Uterus (tissue), 4 donors: ENCODE results near the gene CPE. TPM values are rescaled to one million over a fixed set of nuclear protein-coding genes. Genes with fewer than 3 reads are reported as not detected.

Source experiments
- DNase-seq, 2 donors: peaks; one replicate each; pipeline ENCODE4 v3.0.0-alpha.2; 2019 to 2020
- H3K27ac ChIP-seq, 2 donors: fragments of 200-600 bp; sonication (generic); 1 replicate in 1 of 2; 2 replicates in 1 of 2; pipeline ENCODE4 v1.5.1; 2016 to 2018
- H3K27me3 ChIP-seq, 2 donors: fragments of 200-600 bp; sonication (generic); one replicate each; pipeline ENCODE4 v1.5.1; 2018 to 2019; ENCODE audit warnings: control low read depth in 1 of 2
- H3K36me3 ChIP-seq, 2 donors: fragments of 200-600 bp; sonication (generic); one replicate each; pipeline ENCODE4 v1.5.1; 2019; ENCODE audit warnings: control low read depth in 1 of 2
- H3K4me1 ChIP-seq, 2 donors: fragments of 200-600 bp; sonication (generic); one replicate each; pipeline ENCODE4 v1.5.1; 2018 to 2019; ENCODE audit warnings: control low read depth in 1 of 2
- H3K4me3 ChIP-seq, 2 donors: fragments of 200-600 bp; sonication (generic); 1 replicate in 1 of 2; 2 replicates in 1 of 2; pipeline ENCODE4 v1.5.1; 2018 to 2019; ENCODE audit warnings: mild to moderate bottlenecking in 1 of 2
- H3K9me3 ChIP-seq, 2 donors: fragments of 200-600 bp; sonication (generic); one replicate each; pipeline ENCODE4 v1.5.1; 2019; ENCODE audit warnings: control low read depth in 1 of 2
- POLR2A ChIP-seq, 2 donors: fragments of 450-650 bp; IDR thresholded peaks; one replicate each; pipeline ENCODE4 v1.6.1; 2016; ENCODE audit warnings: antibody characterized with exemption in 2 of 2, mild to moderate bottlenecking in 1 of 2, moderate library complexity in 1 of 2
- intact Hi-C: fragments of 100-400 bp; cut with DNase I; formaldehyde crosslinking; loops from one replicate; pipeline ENCODE4 v1.15.1; 2023; ENCODE audit warnings: low total_unique reads
- total RNA-seq, 4 donors: library from RNA; depleted of rRNA in 3 of 4; stranded (reverse); fragments of >200 nt in 3 of 4; gene quantifications; one replicate each; pipeline versions ENCODE4 v1.1.0 to v1.2.4, GENCODE V29; 2014 to 2023
- TF ChIP-seq, protein P1 (sequence below), 4 experiments: fragments of 200-600 bp in 2 of 4; fragments of 450-650 bp in 2 of 4; sonication (generic) in 2 of 4; IDR thresholded peaks; one replicate each; pipeline ENCODE4 v1.5.1; 2016 to 2019; ENCODE audit warnings: antibody characterized with exemption in 4 of 4, mild to moderate bottlenecking in 2 of 4, moderate library complexity in 1 of 4
- donor health status: DM: yes; HTN: yes; CAD: no.

The CPE gene
- total RNA-seq, 4 donors from 2014 or later: 85.0 to 395 (median 129) TPM

DNA sequence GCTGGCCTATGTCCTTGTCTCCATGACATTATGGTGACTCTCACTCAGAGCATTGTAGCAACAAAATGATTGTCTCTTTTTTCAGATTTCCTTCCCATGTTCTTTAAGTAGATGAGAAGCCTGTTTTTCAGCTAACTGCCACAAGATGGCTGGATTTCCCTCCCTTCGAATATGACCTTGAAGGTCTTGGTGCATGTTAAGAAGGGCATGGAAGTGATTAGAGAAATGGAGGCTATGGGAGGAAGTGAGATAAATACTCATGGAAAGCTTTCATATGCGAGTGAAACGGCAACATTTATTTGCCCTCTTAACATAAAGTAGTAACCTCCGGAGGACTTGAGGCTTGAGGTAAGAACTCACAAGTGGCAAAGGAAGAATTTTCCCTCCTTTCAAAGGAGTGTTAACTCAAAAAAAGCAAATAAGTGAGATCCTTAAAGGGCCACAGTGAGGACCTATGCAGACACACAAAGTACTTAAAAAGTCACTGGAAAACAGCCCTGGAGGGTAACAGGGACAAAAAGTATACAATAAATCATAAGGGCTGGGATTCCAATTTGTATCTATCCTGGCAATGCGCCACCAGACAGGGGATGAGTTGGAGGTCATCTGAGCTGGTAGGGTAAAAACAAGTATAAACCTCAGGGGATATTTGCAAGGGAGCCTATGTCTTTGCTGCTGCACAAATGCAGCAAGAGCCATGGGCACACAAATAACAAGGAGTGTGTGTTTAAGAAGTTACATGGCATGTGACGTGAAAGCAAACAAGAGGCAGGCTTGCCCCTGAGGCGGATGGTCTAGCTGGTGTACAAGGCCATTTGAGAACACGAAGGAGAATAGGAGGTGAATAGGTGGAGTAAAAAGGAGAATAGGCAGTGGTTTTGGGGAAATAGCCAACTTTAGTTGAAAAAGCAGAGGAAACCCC, 96.2 kb downstream of the CPE start:
- Histone ChIP-seq H3K9me3 (no peaks in the 10 kb centered on the region), H3K27me3 (no peaks in the 10 kb centered on the region), H3K4me1 (no peaks in the 10 kb centered on the region), H3K27ac (no peak overlapping the region), H3K4me3 (no peak overlapping the region), H3K36me3 (no peaks in the 10 kb centered on the region)
- DNase-seq: no peak
- intact Hi-C loops: no loop called here
- TF ChIP-seq, protein P1, sequence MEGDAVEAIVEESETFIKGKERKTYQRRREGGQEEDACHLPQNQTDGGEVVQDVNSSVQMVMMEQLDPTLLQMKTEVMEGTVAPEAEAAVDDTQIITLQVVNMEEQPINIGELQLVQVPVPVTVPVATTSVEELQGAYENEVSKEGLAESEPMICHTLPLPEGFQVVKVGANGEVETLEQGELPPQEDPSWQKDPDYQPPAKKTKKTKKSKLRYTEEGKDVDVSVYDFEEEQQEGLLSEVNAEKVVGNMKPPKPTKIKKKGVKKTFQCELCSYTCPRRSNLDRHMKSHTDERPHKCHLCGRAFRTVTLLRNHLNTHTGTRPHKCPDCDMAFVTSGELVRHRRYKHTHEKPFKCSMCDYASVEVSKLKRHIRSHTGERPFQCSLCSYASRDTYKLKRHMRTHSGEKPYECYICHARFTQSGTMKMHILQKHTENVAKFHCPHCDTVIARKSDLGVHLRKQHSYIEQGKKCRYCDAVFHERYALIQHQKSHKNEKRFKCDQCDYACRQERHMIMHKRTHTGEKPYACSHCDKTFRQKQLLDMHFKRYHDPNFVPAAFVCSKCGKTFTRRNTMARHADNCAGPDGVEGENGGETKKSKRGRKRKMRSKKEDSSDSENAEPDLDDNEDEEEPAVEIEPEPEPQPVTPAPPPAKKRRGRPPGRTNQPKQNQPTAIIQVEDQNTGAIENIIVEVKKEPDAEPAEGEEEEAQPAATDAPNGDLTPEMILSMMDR (IDR thresholded peaks at IDR 0.05): no peak
- no peak for TF ChIP-seq POLR2A (IDR thresholded peaks at IDR 0.05)

DNA sequence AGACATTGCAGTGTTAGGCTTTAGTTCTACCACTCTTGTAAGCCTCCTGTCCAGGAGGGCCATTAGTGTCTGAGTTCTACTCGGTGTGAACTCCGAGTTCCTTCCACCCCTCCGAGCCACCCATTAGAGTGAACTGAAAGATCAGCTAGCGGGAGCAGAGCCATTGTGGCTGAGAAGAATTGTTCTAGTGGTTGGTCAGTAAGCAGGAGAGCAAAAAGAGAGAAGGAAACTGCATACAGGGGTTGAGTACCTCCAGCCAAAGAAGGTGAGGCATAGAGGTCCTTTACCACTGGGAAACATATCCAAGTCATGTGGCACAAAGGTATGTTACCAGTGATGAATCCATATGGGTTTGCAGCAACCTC, 96.9 kb downstream of the CPE start:
- Histone ChIP-seq H3K27me3 (no peaks in the 10 kb centered on the region), H3K36me3 (no peaks in the 10 kb centered on the region), H3K4me1 (no peaks in the 10 kb centered on the region), H3K27ac (no peak overlapping the region), H3K4me3 (no peak overlapping the region), H3K9me3 (no peaks in the 10 kb centered on the region)
- DNase-seq: no peak
- intact Hi-C loops: no loop called here
- no peak for TF ChIP-seq POLR2A (IDR thresholded peaks at IDR 0.05)

DNA sequence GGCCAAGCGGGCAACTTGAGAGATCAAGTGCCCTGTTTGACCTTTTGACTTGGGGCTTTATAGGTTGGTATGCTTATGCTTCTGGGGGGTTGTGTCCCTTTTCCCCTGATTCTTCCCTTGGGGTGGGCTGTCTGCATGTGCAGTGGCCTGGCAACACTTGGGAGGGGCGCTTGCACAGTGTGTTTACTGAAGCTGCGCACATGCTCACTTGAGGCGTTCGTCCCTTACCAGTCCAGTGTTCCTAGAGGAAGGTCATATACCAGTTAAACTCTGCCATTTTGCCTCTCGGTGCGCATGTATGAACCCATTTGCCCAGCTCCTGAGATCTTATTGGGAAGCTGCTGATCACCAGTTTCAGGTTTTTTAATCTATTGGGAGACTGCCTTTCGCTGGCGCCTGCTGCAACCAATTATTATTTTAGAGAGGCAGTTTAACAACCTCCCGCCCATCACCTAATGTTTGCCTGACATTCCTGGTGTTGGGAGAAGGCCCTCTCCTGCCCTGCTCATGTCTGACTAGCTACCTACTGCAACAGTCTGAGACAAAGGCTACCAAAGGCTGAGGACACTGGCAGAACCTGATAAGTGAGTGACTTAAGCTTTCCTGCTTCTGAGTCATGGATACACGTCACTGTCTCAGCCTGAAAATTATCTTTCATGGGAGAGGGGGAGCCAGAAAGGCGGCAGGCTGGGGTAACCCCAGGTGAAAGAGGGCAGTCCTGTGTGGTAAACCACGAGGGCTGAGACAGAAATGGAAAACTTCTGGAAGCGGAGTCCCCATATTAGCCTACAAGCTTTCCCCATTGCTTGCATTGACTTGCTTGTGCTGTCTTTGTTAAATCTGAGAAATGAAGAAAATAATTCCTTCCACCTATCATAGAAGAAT, 97.6 kb downstream of the CPE start:
- Histone ChIP-seq H3K9me3 (no peaks in the 10 kb centered on the region), H3K4me1 (no peaks in the 10 kb centered on the region), H3K27ac (no peak overlapping the region), H3K4me3 (no peak overlapping the region), H3K36me3 (no peaks in the 10 kb centered on the region), H3K27me3 (no peaks in the 10 kb centered on the region)
- TF ChIP-seq, protein P1 (IDR thresholded peaks at IDR 0.05): no peak
- no peak for TF ChIP-seq POLR2A (IDR thresholded peaks at IDR 0.05)
- no peak for DNase-seq
- intact Hi-C loops: no loop called here

DNA sequence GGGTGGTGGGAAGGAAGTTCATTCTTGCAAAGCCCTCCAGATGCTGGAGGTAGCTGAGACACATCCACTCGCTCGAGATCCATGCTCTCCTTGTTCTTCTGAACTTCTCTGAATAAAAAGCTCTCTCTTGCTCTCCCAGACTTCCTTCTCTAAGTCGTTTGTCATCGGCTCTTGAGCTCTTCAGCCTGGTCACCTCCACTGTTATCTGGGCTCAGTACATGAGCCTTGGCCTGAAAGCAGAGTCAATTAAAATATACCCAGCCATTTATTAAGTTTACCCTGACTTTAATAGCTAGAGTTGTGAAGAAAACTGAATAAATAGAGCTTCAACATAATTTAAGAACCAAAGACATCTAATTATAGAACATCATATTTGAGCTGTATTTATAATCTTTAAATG, 99.0 kb downstream of the CPE start:
- TF ChIP-seq POLR2A (IDR thresholded peaks at IDR 0.05): no peak
- TF ChIP-seq, protein P1 (IDR thresholded peaks at IDR 0.05): no peak
- H3K9me3 ChIP-seq: no peaks in the 10 kb centered on the region
- H3K27ac ChIP-seq: no peak overlapping the region
- H3K4me1 ChIP-seq: no peaks in the 10 kb centered on the region
- no peaks in the 10 kb centered on the region for H3K27me3 ChIP-seq
- no peak for DNase-seq
- H3K4me3 ChIP-seq: no peak overlapping the region
- H3K36me3 ChIP-seq: no peaks in the 10 kb centered on the region
- intact Hi-C loops: no loop called here

DNA sequence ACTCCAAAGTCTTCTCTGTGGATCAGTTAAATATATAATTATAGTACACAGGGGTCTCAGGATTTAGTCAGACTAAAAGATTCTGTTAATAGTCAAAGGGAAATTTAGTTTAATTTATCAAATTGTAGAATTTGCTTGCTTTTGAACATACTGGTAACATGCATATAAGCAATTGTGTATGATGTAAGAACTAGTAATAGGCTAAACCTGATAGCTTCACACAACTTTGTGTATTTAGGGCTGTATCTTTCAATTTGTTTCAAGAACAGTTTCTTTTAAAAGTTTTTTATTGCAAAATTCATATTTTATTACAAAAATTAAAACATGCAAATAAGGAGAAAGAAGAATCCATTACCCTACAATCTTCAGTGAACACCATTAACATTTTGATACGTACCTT, 99.5 kb downstream of the CPE start:
- intact Hi-C loops: no loop called here
- H3K4me1 ChIP-seq: no peaks in the 10 kb centered on the region
- no peaks in the 10 kb centered on the region for H3K9me3 ChIP-seq
- DNase-seq: no peak
- H3K27ac ChIP-seq: no peak overlapping the region
- H3K36me3 ChIP-seq: no peaks in the 10 kb centered on the region
- H3K4me3 ChIP-seq: no peak overlapping the region
- H3K27me3 ChIP-seq: no peaks in the 10 kb centered on the region
- TF ChIP-seq POLR2A (IDR thresholded peaks at IDR 0.05): no peak
- TF ChIP-seq, protein P1 (IDR thresholded peaks at IDR 0.05): no peak
